ENCODE data around the gene CLSTN2.

Gene CLSTN2

GRCh38 chr3:140459462-140459861, 524.5 kb downstream of the CLSTN2 start:
- CTCF ChIA-PET: no interaction called here

GRCh38 chr3:140461250-140461649, 526.3 kb downstream of the CLSTN2 start:
- DNase-seq (ENCODE audit: extremely low spot score): no peak
- ChIA-PET POLR2A (no interaction called here), CTCF (interaction anchor here (1.0 kb wide), 1 partner anchor 10 kb away, joined by 4 read pairs; no protein-coding TSS in a partner anchor)
- TF ChIP-seq CTCF (IDR thresholded peaks at IDR 0.05; ENCODE audit: control extremely low read depth, extremely low read depth, low read depth, missing control alignments): no peak

More at GRCh38 chr3:140459462-140459861, 524.5 kb downstream of the CLSTN2 start:
- POLR2A ChIA-PET: no interaction called here
- no peak for DNase-seq (ENCODE audit: extremely low spot score)
- no peak for TF ChIP-seq CTCF (IDR thresholded peaks at IDR 0.05; ENCODE audit: control extremely low read depth, extremely low read depth, low read depth, missing control alignments)

- POLR2A ChIA-PET: no interaction called here
- CTCF ChIA-PET: no interaction called here
- TF ChIP-seq CTCF (IDR thresholded peaks at IDR 0.05; ENCODE audit: control extremely low read depth, extremely low read depth, low read depth, missing control alignments): no peak
- no peak for DNase-seq (ENCODE audit: extremely low spot score)
Measured at GRCh38 chr3:140463355-140463754, 528.4 kb downstream of the CLSTN2 start.

- ChIA-PET POLR2A (no interaction called here), CTCF (no interaction called here)
- no peak for DNase-seq (ENCODE audit: extremely low spot score)
- TF ChIP-seq CTCF (IDR thresholded peaks at IDR 0.05; ENCODE audit: control extremely low read depth, extremely low read depth, low read depth, missing control alignments): no peak
Measured at GRCh38 chr3:140465988-140466387, 531.0 kb downstream of the CLSTN2 start.

GRCh38 chr3:140466535-140466934, 531.5 kb downstream of the CLSTN2 start:
- DNase-seq (ENCODE audit: extremely low spot score): no peak
- ChIA-PET CTCF (no interaction called here), POLR2A (no interaction called here)
- TF ChIP-seq CTCF (IDR thresholded peaks at IDR 0.05; ENCODE audit: control extremely low read depth, extremely low read depth, low read depth, missing control alignments): no peak

GRCh38 chr3:140467104-140467577, 532.2 kb downstream of the CLSTN2 start:
- no peak for TF ChIP-seq CTCF (IDR thresholded peaks at IDR 0.05; ENCODE audit: control extremely low read depth, extremely low read depth, low read depth, missing control alignments)
- no peak for DNase-seq (ENCODE audit: extremely low spot score)
- ChIA-PET POLR2A (no interaction called here), CTCF (no interaction called here)

GRCh38 chr3:140467796-140468315, 532.9 kb downstream of the CLSTN2 start:
- POLR2A ChIA-PET: no interaction called here
- no peak for DNase-seq (ENCODE audit: extremely low spot score)
- no peak for TF ChIP-seq CTCF (IDR thresholded peaks at IDR 0.05; ENCODE audit: control extremely low read depth, extremely low read depth, low read depth, missing control alignments)
- CTCF ChIA-PET: no interaction called here
